Hindlimb muscle (tissue), 1 donor: ENCODE data around the gene PRKG2. TPM values are rescaled to one million over a fixed set of nuclear protein-coding genes. Genes with fewer than 3 reads are reported as not detected.
A peak's percentile ranks its signal among the peaks of the same experiment; 100 is the strongest.

Experiments
- DNase-seq: peaks from one replicate; pipeline ENCODE4 v3.0.0-alpha.2; 2013
- polyA plus RNA-seq: library from polyadenylated mRNA; unstranded; fragments of 120-200 nt; gene quantifications from one replicate; pipeline ENCODE4 v1.2.1, GENCODE V29; 2013; ENCODE audit not compliant: insufficient read length

Gene PRKG2
- polyA plus RNA-seq, 1 donor: 0.40 TPM

- DNase-seq: no peak
Measured at GRCh38 chr4:81095389-81095788, 119.6 kb downstream of the PRKG2 start.

GRCh38 chr4:81093720-81094401 lies 121.2 kb downstream of the PRKG2 start:
- DNase-seq: no peak

DNA sequence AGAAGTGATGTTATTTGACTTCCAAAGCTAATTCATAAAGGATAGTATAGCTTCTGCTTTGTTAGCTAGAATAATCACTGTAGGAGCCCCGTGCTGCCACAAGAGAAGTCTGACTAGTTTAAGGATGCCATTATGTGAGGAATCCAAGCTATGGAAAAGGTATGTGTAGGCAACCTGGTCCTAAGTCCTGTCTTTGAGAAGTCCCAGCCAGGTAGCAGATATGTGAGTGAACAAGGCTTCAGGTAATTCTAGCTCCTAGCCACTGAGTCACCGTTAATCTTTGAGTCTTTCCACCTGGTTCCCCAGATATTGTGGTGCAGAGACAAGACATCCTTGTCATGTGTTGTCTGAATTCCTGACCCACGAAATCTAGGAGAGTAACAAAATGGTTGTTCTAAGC lies 129.0 kb downstream of the PRKG2 start:
- DNase-seq: no peak

DNA sequence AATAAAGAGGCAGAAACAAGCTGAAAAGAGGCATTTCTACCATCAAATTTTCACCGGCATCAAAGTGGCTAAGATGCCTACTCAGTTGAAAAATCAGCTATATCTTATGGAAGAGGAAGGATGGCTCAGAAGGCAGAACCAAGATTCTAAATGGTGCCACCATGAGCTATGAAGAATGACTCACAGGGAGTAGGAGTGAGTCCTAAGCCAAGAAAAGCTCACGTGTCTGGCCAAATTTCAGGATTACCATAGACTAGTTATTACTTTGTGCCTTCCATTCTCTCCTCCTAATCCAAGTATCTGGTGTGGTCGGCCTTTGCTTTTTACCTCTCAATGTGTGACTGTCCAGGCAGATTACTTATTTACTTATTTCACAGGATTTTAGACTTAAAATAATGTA lies 129.7 kb downstream of the PRKG2 start:
- no peak for DNase-seq

DNA sequence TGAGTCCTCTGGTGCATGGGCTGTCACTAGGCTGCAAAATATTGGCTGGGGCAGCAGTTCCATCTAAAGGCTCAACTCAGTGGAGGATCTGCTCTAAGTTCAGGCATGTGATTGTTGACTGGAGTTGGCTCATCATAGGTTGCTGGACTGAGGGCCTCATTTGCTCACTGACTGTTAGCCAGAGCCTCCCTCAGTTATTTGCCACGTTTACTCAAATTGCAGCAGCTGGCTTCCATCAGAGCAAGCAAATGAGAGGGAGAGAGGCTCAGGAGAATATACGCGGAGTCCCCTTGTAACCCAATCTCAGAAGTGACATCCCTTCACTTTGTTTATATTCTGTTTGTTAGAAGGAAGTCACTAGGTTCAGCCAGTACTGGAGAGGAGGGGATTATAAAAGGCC lies 130.4 kb downstream of the PRKG2 start:
- DNase-seq: no peak

DNA sequence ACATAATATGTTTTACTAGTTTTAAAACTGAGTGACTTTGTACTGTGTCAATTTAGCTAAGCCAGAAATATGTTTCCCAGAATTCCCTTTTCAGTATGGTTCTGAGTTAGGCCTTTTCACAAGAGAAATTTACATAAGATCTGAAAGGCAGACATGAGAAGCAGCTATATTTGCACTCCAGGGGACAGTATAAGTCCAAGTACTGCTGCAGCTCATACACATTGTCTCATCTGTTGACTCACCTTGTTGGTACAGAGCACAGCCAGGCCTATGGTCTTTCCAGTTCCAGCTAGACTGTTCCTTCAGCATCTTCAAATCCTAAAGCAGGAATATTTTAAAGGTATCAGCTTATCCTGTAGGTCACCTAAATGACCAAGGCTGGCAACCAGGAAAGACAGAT lies 131.0 kb downstream of the PRKG2 start:
- no peak for DNase-seq

- no peak for DNase-seq
Measured at GRCh38 chr4:81081156-81081555, 133.9 kb downstream of the PRKG2 start.

- no peak for DNase-seq
Measured at GRCh38 chr4:81071013-81071412, 144.0 kb downstream of the PRKG2 start.

DNA sequence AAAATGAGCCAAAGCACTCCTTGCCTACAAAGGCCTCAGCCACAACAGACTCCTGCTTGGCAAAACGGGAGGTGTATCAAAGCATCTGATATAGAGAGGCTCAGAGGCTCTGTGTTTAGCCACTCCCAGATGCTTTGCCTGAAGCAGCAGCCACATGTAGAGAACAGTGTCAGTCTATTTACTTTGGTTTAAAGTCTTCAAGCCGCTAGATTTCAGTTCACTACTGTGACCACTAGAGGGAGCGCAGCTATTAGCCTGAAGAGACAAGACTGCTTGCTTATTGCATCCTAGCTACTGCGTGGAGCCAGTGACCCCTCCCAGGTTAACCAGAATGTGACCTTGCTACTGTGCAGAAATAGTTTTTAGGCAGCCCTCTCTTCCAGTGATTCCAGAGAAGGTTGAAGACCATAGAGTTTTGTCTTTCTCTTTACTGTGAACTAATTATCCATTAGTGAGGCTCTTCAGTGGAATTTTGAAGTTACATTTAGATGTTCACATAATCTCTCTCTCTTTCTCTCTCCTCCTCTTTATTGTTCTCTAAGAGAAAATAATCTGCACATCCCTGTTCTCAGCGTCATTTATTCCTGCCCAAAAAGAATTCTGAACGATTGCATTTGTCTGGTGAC lies 145.2 kb downstream of the PRKG2 start:
- DNase-seq: peak; percentile 71

DNA sequence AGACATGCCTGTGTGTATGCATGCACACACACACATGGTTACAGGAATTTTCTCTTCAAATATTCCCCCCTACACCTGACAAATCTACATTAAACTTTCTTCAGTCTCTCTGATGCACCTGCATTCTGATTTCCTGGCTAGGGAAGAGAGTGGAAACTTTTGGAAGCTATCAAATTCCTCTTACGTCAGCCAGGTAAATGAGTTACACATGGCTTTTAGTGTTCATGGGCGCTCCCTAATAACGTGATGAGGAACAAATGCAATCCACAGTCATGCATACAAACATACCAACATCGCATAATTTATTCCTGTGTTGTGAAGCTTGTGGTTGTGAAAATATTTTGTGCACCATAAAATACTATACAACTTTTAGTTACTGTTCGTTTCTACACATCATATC lies 149.6 kb downstream of the PRKG2 start:
- DNase-seq: no peak

- no peak for DNase-seq
Measured at GRCh38 chr4:81062001-81062400, 153.0 kb downstream of the PRKG2 start.

- DNase-seq: no peak
Measured at GRCh38 chr4:81061344-81061730, 153.7 kb downstream of the PRKG2 start.

GRCh38 chr4:81060587-81061343 lies 154.3 kb downstream of the PRKG2 start:
- DNase-seq: no peak

- no peak for DNase-seq
Measured at GRCh38 chr4:81058621-81059020, 156.4 kb downstream of the PRKG2 start.

- DNase-seq: no peak
Measured at GRCh38 chr4:81052119-81053068, 162.6 kb downstream of the PRKG2 start.

DNA sequence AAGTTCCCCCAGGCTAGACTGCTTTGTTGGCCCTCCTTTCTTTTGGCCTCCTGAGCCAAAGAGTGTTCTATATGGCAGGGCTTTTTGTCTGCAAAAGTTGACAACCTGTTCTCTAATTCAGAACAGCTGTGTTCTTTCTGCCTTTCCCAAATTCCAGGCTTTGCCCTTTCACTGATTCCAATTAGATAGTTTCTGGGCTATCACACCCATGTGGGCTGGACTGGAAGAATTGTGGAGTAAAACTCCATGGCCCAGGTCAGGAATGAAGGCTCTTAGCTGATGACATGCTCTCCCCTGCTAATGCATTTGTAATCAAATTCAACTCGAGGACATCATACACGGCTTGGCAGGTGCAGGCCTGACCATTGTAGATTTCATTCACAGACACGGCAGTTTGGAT lies 165.1 kb downstream of the PRKG2 start:
- peak; percentile 62 for DNase-seq

DNA sequence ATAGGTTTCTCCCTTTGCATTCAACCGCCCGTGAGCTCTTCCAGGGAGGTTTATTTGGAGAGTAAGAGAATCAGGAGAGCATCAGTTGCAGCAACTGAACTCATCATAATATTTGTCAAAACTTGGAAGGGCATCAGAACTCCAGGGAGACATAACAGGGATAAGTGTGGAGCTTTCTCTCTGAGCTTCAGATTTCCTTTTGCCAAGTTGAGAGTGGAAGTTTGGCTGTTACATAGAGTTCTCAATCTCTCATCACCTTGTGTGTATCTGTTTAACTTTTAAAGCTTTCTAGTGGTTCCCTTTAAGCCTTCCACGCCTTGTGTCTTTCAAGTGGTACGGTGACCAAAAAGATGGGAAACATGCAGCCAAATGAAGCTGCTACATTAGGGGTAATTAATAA lies 165.7 kb downstream of the PRKG2 start:
- peak; percentile 80 for DNase-seq

GRCh38 chr4:81042578-81043365 lies 172.2 kb downstream of the PRKG2 start:
- no peak for DNase-seq

DNA sequence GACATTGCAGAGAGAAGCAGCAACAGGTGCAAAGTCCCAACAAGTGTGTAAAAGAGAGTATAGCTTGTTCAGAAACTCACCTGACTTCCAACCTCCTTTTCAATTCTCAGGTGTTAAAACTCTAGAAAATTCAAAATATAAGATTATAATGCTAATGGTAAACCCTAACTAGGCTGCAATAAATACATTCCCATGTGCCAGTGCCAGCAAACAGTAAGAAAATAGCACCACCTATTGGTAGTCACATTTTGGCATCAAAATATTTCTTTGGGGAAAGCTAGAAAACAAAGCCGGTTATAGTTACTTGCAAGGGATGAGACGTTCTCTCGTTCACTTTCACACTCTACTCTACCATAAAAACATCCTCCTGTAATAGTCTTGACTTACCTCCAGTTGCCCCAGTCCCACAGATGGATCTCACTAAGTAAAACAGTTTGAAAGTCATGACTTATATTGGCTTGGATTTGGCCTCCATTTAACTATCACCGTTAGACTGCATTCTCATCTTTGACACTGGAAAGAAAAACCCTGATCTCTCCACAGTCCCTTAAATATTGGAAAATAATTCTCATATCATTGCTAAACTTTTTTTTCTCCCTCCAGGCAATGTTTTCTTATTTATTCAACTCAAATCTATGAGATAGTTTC lies 174.9 kb downstream of the PRKG2 start:
- DNase-seq: peak; percentile 76

DNA sequence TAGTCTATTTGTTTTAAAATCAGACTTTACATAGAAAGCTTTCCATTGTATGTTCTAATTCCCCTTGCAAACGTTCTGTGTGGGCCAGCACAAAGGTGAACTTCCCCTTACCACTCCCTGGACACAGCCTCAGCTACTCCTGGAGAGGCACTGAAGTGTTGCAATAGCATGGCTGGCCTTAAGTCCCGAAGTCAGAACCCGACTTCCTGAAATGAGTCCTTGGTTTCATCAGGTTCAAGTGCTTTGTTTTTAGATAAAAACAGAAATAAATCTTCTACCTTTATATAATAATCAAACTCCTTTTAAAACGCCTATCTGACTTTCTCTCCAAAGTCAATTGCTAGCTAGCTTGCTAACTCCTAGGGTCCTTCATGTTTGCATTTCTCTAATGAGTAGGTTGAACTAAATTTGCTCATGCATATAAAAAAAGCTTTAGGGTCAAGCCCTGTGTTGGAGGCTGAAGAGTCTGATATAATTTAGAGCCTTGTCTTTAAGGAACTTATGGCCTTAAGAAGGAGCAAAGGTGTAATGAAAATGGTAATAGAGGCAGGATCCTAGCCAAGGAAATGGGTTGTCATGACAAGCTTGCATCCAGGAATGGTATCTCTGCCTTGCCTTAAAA lies 175.6 kb downstream of the PRKG2 start:
- no peak for DNase-seq
